ENCODE results near the gene TLNRD1. TPM values are rescaled to one million over a fixed set of nuclear protein-coding genes. Genes with fewer than 3 reads are reported as not detected.
"Not testable (repeated sequence)": the region's sequence is repeated elsewhere in the genome, so short reads cannot be mapped to it uniquely, and the experiment has no call there.

Gene TLNRD1
- total RNA-seq (10 to 100 TPM; 10.9 to 36.2 (median 29.8) TPM), total RNA-seq (21.0 to 95.5 (median 38.0) reads per million in 29 experiments)
- 12.0 TPM for total RNA-seq (2013)

- Mint-ChIP-seq H3K9me3 (peaks cover 0 to 2% (median 0%) of the 10 kb centered on the region in 3 donors), H3K4me3 (peak within 1 kb of the TSS; percentile 93 to 96 (median 94)), H3K27me3 (no peaks in the 10 kb centered on the region), H3K36me3 (peaks cover 16% of the 10 kb centered on the region), H3K4me1 (peaks cover 47 to 54% (median 53%) of the 10 kb centered on the region in 3 donors), H3K27ac (peak within 1 kb of the TSS; percentile 96 to 99)
- H3K9me3 ChIP-seq: no peaks in the 10 kb centered on the region
- peak within 1 kb of the TSS; percentile 65 to 95 for H3K4me3 ChIP-seq (ENCODE audit: control insufficient read depth in 1 of 2, extremely low read depth in 1 of 2, low read length in 1 of 2)
- H3K27me3 ChIP-seq (replicated peaks in 1 of 2; ENCODE audit: control insufficient read depth in 2 of 2, extremely low read depth in 1 of 2, insufficient read depth in 2 of 2, low read length in 1 of 2): no peaks in the 10 kb centered on the region
- under 1% methylated on average over 63 of the region's 66 CpGs for WGBS (ENCODE audit: insufficient coverage)
- POLR2A ChIA-PET: interaction anchor here in 1 of 2 donors (0.6 to 1.1 kb wide), 5 partner anchors 10 to 1540 kb away, joined by 3 to 4 read pairs (median 3); partner anchors contain the start of gene RPS17
- H3K27ac ChIP-seq (ENCODE audit: low read length): peak within 1 kb of the TSS; percentile 96
- peaks cover 0 to 8% of the 10 kb centered on the region in 2 donors for H3K36me3 ChIP-seq (ENCODE audit: control insufficient read depth in 2 of 2, extremely low read depth in 1 of 2, insufficient read depth in 1 of 2, low read length in 1 of 2)
- DNase-seq: peak; percentile 64 to 92 (median 75)
- peaks cover 26 to 34% of the 10 kb centered on the region in 2 experiments for H3K4me1 ChIP-seq (ENCODE audit: control insufficient read depth in 1 of 2, extremely low read depth in 1 of 2, insufficient read depth in 2 of 2, low read length in 2 of 2)
- CTCF ChIA-PET: interaction anchor here in 1 of 2 donors (0.6 to 0.8 kb wide), 2 partner anchors 265 to 1689 kb away, joined by 3 to 5 read pairs; no protein-coding TSS in a partner anchor
- ATAC-seq (replicated peaks in 1 of 4): peak; percentile 75 to 82 (median 77)
These were observed at the start of gene TLNRD1 for GRCh38 chr15:81000624-81001151. Gene TLNRD1 (plus strand): TSS chr15:81000923. CDS start chr15:81002272, 1,349 bp downstream.

DNA sequence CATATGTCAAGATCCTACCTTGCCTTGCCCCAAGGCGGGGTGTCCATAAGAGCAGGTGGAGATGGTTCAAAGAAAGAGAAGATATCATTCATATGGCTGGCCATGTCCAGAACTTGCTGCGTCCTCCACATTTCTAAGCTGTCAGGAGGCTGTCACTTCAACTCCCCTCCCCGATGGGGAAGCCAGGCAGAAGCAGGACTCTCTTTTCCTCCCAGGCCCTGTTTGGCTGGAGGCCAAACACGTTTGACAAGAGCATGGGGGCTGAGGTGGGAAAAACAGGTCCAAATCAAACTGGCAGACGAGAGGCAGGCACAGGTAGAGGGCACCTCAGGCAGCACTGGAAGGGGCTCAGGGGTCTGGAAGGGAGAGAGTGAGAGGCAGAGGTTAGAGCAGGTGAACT is 48.8 kb upstream of the TLNRD1 start:
- CTCF ChIA-PET: no interaction called here
- Mint-ChIP-seq H3K36me3 (peaks cover 59% of the 10 kb centered on the region), H3K27ac (no peak overlapping the region), H3K4me3 (no peak overlapping the region), H3K4me1 (peaks cover 3 to 6% (median 5%) of the 10 kb centered on the region in 3 donors), H3K9me3 (no peaks in the 10 kb centered on the region), H3K27me3 (no peaks in the 10 kb centered on the region)
- DNase-seq (no peak), ATAC-seq (replicated peaks in 1 of 4) (no peak)
- POLR2A ChIA-PET: no interaction called here
- Histone ChIP-seq H3K27me3 (replicated peaks in 1 of 2; ENCODE audit: control insufficient read depth in 2 of 2, extremely low read depth in 1 of 2, insufficient read depth in 2 of 2, low read length in 1 of 2) (no peaks in the 10 kb centered on the region), H3K36me3 (ENCODE audit: control insufficient read depth in 2 of 2, extremely low read depth in 1 of 2, insufficient read depth in 1 of 2, low read length in 1 of 2) (peaks cover 12 to 50% of the 10 kb centered on the region in 2 donors), H3K4me3 (ENCODE audit: control insufficient read depth in 1 of 2, extremely low read depth in 1 of 2, low read length in 1 of 2) (no peak overlapping the region), H3K27ac (ENCODE audit: low read length) (no peak overlapping the region), H3K4me1 (ENCODE audit: control insufficient read depth in 1 of 2, extremely low read depth in 1 of 2, insufficient read depth in 2 of 2, low read length in 2 of 2) (no peaks in the 10 kb centered on the region), H3K9me3 (no peaks in the 10 kb centered on the region)
- WGBS (ENCODE audit: insufficient coverage): 52% methylated on average over 2 of the region's 5 CpGs

GRCh38 chr15:80953001-80953952 is 47.4 kb upstream of the TLNRD1 start:
- ChIA-PET POLR2A (no interaction called here), CTCF (interaction anchor here in 1 of 2 donors (0.8 kb wide), 1 partner anchor 135 kb away, joined by 3 read pairs; no protein-coding TSS in a partner anchor)
- peaks cover 14 to 39% of the 10 kb centered on the region in 2 donors for H3K36me3 ChIP-seq (ENCODE audit: control insufficient read depth in 2 of 2, extremely low read depth in 1 of 2, insufficient read depth in 1 of 2, low read length in 1 of 2)
- H3K27ac ChIP-seq (ENCODE audit: low read length): no peak overlapping the region
- Mint-ChIP-seq H3K9me3 (no peaks in the 10 kb centered on the region), H3K36me3 (peaks cover 57% of the 10 kb centered on the region), H3K4me3 (no peak overlapping the region), H3K27ac (no peak overlapping the region), H3K27me3 (no peaks in the 10 kb centered on the region), H3K4me1 (peaks cover 5 to 6% (median 5%) of the 10 kb centered on the region in 3 donors)
- 97% methylated on average over 7 of the region's 12 CpGs for WGBS (ENCODE audit: insufficient coverage)
- DNase-seq: no peak
- H3K27me3 ChIP-seq (replicated peaks in 1 of 2; ENCODE audit: control insufficient read depth in 2 of 2, extremely low read depth in 1 of 2, insufficient read depth in 2 of 2, low read length in 1 of 2): no peaks in the 10 kb centered on the region
- H3K4me3 ChIP-seq (ENCODE audit: control insufficient read depth in 1 of 2, extremely low read depth in 1 of 2, low read length in 1 of 2): no peak overlapping the region
- no peaks in the 10 kb centered on the region for H3K4me1 ChIP-seq (ENCODE audit: control insufficient read depth in 1 of 2, extremely low read depth in 1 of 2, insufficient read depth in 2 of 2, low read length in 2 of 2)
- no peaks in the 10 kb centered on the region for H3K9me3 ChIP-seq
- ATAC-seq (replicated peaks in 1 of 4): no peak

DNA sequence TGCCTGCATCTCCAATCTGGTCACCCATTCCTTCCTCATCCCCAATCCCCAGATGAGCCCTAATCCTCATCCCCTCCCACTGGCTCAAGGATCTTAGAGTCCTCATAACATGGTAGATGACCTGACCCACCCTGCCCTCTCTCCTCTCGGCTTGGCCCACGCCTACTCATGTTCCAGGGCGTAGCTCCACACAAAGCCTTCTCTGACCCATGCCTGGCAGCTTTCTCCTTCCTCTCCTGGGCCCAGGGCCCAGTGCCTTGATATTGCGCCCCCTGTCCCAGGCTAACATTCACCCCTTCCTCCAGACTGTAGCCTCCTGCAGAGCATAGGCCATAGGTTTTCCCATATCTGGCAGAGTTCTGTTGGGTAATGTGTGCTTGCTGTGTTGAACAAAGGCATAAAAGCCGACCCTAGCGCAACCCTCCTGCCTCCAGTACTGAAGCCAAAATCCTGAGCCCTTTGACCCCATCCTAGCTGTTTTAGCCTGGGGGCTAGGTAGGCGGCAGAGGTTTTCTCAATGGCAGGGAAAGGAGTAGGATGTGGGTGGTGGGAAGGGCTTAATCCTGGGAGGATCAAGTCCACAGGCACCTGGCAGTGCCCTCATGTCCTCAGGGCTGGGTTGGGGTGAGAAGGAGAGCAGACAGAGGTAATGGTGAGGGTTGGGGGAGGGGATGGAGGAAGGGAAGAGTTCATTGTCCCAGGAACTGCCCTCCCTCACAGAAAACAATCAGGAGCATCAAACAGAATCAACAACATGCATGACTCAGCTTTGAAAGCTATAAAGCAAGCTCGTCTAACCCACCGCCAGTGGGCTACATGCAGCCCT is 46.6 kb upstream of the TLNRD1 start:
- DNase-seq (no peak), ATAC-seq (replicated peaks in 1 of 4) (no peak)
- H3K4me3 Mint-ChIP-seq: no peak overlapping the region
- H3K9me3 Mint-ChIP-seq: no peaks in the 10 kb centered on the region
- peaks cover 5 to 6% (median 5%) of the 10 kb centered on the region in 3 donors for H3K4me1 Mint-ChIP-seq
- POLR2A ChIA-PET: no interaction called here
- WGBS (ENCODE audit: insufficient coverage): 90% methylated on average over 3 of the region's 9 CpGs
- peaks cover 62% of the 10 kb centered on the region for H3K36me3 Mint-ChIP-seq
- Histone ChIP-seq H3K27me3 (replicated peaks in 1 of 2; ENCODE audit: control insufficient read depth in 2 of 2, extremely low read depth in 1 of 2, insufficient read depth in 2 of 2, low read length in 1 of 2) (no peaks in the 10 kb centered on the region), H3K36me3 (ENCODE audit: control insufficient read depth in 2 of 2, extremely low read depth in 1 of 2, insufficient read depth in 1 of 2, low read length in 1 of 2) (peaks cover 13 to 37% of the 10 kb centered on the region in 2 donors), H3K4me3 (ENCODE audit: control insufficient read depth in 1 of 2, extremely low read depth in 1 of 2, low read length in 1 of 2) (no peak overlapping the region), H3K27ac (ENCODE audit: low read length) (no peak overlapping the region), H3K4me1 (ENCODE audit: control insufficient read depth in 1 of 2, extremely low read depth in 1 of 2, insufficient read depth in 2 of 2, low read length in 2 of 2) (no peaks in the 10 kb centered on the region), H3K9me3 (no peaks in the 10 kb centered on the region)
- CTCF ChIA-PET: no interaction called here
- H3K27me3 Mint-ChIP-seq: no peaks in the 10 kb centered on the region
- no peak overlapping the region for H3K27ac Mint-ChIP-seq

DNA sequence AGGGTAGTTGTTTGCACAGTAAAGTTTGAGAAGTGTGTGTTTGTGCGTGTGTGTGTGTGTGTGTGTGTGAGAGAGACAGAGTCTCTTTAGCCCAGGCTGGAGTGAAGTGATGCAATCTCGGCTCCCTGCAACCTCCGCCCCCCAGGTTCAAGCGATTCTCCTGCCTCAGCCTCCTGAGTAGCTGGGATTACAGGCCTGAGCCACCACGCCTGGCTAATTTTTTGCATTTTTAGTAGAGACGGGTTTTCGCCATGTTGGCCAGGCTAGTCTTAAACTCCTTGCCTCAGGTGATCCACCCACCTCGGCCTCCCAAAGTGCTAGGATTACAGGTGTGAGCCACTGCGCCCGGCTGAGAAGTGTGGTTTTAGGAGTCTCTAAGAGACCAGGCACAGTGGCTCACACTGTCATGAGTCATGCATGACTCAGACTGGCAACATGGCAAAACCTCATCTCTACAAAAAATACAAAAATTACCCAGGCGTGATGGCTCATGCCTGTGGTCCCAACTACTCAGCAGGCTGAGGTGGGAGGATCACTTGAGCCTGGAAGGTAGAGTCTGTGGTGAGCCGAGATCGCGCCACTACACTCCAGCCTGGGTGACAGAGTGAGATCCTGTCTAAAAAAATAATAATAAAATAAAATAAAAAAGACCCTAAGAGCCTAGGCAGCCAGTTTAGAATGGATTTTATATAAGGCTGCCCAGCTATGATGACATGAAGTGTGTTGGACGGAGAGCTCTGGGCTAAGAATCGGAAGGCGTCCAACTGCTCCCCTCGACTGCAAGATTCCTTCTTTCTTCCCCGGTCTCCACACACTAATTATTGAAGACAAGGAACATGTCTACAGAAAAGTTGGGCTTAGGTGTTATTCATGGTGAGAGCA is 44.9 kb upstream of the TLNRD1 start:
- peaks cover 63% of the 10 kb centered on the region for H3K36me3 Mint-ChIP-seq
- H3K4me1 ChIP-seq (ENCODE audit: control insufficient read depth in 1 of 2, extremely low read depth in 1 of 2, insufficient read depth in 2 of 2, low read length in 2 of 2); CTCF ChIA-PET; H3K4me3 Mint-ChIP-seq; H3K9me3 ChIP-seq; H3K4me1 Mint-ChIP-seq; H3K4me3 ChIP-seq (ENCODE audit: control insufficient read depth in 1 of 2, extremely low read depth in 1 of 2, low read length in 1 of 2); H3K27ac ChIP-seq (ENCODE audit: low read length); H3K27ac Mint-ChIP-seq; H3K9me3 Mint-ChIP-seq; H3K27me3 ChIP-seq (replicated peaks in 1 of 2; ENCODE audit: control insufficient read depth in 2 of 2, extremely low read depth in 1 of 2, insufficient read depth in 2 of 2, low read length in 1 of 2); H3K27me3 Mint-ChIP-seq; POLR2A ChIA-PET: not testable (repeated sequence)
- WGBS (ENCODE audit: insufficient coverage): 71% methylated on average over 5 of the region's 19 CpGs
- H3K36me3 ChIP-seq (ENCODE audit: control insufficient read depth in 2 of 2, extremely low read depth in 1 of 2, insufficient read depth in 1 of 2, low read length in 1 of 2): peaks cover 7 to 27% of the 10 kb centered on the region in 2 donors
- peak in 1 of 35 experiments; percentile 7 for DNase-seq
- peak in 3 of 4 experiments; percentile 69 to 90 (median 86) for ATAC-seq (replicated peaks in 1 of 4)

Data from T-cell (primary cell).